GM23248 (cell line): ENCODE measurements around the gene TPM2.

Source experiments
- EZH2 ChIP-seq: fragments of 200-600 bp; sonication (generic); IDR thresholded peaks from 2 replicates; pipeline ENCODE4 v1.6.1; 2018; ENCODE audit warnings: antibody characterized with exemption, mild to moderate bottlenecking; ENCODE audit not compliant: insufficient read depth, poor library complexity, severe bottlenecking
- EZH2phosphoT487 ChIP-seq: fragments of 200-600 bp; sonication (generic); IDR thresholded peaks from 2 replicates; pipeline ENCODE4 v1.6.1; 2018; ENCODE audit warnings: antibody characterized with exemption, moderate library complexity, mild to moderate bottlenecking, low read depth; ENCODE audit not compliant: insufficient read depth

DNA sequence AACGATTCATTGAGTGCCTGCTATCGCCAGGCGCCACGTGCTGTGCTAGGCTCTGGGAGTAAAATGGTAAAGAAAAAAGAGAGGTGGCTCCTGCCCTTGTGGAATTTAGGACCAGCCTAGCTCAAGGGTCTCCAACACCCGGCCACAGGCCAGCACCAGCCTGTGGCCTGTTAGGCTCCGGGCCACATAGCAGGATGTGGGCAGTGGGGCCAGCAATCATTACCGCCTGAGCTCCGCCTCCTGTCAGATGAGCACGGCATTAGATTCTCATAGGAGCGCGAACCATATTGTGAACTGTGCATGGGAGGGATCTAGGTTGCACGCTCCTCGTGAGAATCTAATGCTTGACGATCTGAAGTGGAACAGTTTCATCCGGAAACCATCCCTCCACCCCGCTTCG lies 33.4 kb downstream of the TPM2 start:
- TF ChIP-seq EZH2 = no peak
- no peak for TF ChIP-seq EZH2phosphoT487
